PC-9 (cell line): Measurements from ENCODE around the gene AP3S1. TPM values are rescaled to one million over a fixed set of nuclear protein-coding genes. Genes with fewer than 3 reads are reported as not detected.

Source experiments
- BruUV-seq: library from RNA; stranded (reverse); fragments of 400-500 nt; replicated peaks from 2 replicates; lab custom pipeline; 2021; lab: Mats Ljungman, UMichigan
- CTCF ChIA-PET: fragments of 300-600 bp; sonication (Branson Sonifier 250); formaldehyde crosslinking; loops from one replicate; lab custom pipeline; 2022; ENCODE audit warnings: antibody characterized with exemption; lab: Charles Lee
- POLR2A ChIA-PET: fragments of 300-600 bp; sonication (Branson Sonifier 250); formaldehyde crosslinking; loops from one replicate; lab custom pipeline; 2022; ENCODE audit warnings: antibody characterized with exemption; ENCODE audit not compliant: unreplicated experiment; lab: Charles Lee
- DNase-seq, 2 experiments: peaks; one replicate each; pipeline versions ENCODE4 v3.0.0 to v3.0.0-alpha.2; 2015 to 2022; ENCODE audit warnings: mixed read lengths in 1 of 2
- H2AFZ ChIP-seq: fragments of 200-600 bp; sonication (generic); 2 replicates; pipeline ENCODE4 v1.8.1; 2017; ENCODE audit warnings: antibody characterized with exemption
- H3F3A ChIP-seq: fragments of 200-600 bp; sonication (generic); 2 replicates; pipeline ENCODE4 v1.8.1; 2017; ENCODE audit warnings: antibody characterized with exemption, mild to moderate bottlenecking, low read depth; ENCODE audit not compliant: insufficient read depth
- H3K27ac ChIP-seq: fragments of 200-600 bp; sonication (generic); 2 replicates; pipeline ENCODE4 v1.6.1; 2016; ENCODE audit warnings: mixed run types
- H3K27me3 ChIP-seq: fragments of 200-600 bp; sonication (generic); 2 replicates; pipeline ENCODE4 v1.6.1; 2016; ENCODE audit warnings: low read depth, mixed run types; ENCODE audit not compliant: insufficient read depth
- H3K36me3 ChIP-seq: fragments of 200-600 bp; sonication (generic); 2 replicates; pipeline ENCODE4 v1.6.1; 2016; ENCODE audit warnings: low read depth, mixed run types
- H3K4me1 ChIP-seq: fragments of 200-600 bp; sonication (generic); replicated peaks from 2 replicates; pipeline ENCODE4 v1.6.1; 2016; ENCODE audit warnings: mixed run types; ENCODE audit not compliant: insufficient read depth
- H3K4me2 ChIP-seq: fragments of 200-600 bp; sonication (generic); 2 replicates; pipeline ENCODE4 v1.6.1; 2017; ENCODE audit warnings: mixed run types
- H3K4me3 ChIP-seq: fragments of 200-600 bp; sonication (generic); 2 replicates; pipeline ENCODE4 v1.6.1; 2016; ENCODE audit warnings: mixed run types
- H3K79me2 ChIP-seq: fragments of 200-600 bp; sonication (generic); 2 replicates; pipeline ENCODE4 v1.6.1; 2017; ENCODE audit warnings: low read depth, mixed run types
- H3K9me2 ChIP-seq: fragments of 200-600 bp; sonication (generic); 2 replicates; pipeline ENCODE4 v1.8.1; 2017; ENCODE audit warnings: mild to moderate bottlenecking; ENCODE audit not compliant: insufficient read depth
- H3K9me3 ChIP-seq: fragments of 200-600 bp; sonication (generic); 2 replicates; pipeline ENCODE4 v1.8.1; 2016; ENCODE audit warnings: low read depth; ENCODE audit not compliant: insufficient read depth
- H4K20me1 ChIP-seq: fragments of 200-600 bp; sonication (generic); 2 replicates; pipeline ENCODE4 v1.8.1; 2017; ENCODE audit not compliant: insufficient read depth
- CTCF ChIP-seq: fragments of 200-600 bp; sonication (generic); conservative IDR thresholded peaks from 2 replicates; pipeline ENCODE4 v1.6.1; 2017; ENCODE audit warnings: mixed run types, antibody characterized with exemption, mild to moderate bottlenecking, moderate library complexity
- EZH2 ChIP-seq: fragments of 200-600 bp; sonication (generic); IDR thresholded peaks from 2 replicates; pipeline ENCODE4 v1.8.0; 2017; ENCODE audit warnings: antibody characterized with exemption, low read depth
- intact Hi-C: fragments of 100-400 bp; cut with micrococcal nuclease; formaldehyde crosslinking; loops from one replicate; pipeline ENCODE4 v1.10.0; 2022; ENCODE audit not compliant: unreplicated experiment
- total RNA-seq: library from RNA; stranded (reverse); gene quantifications from 2 replicates; pipeline ENCODE4 v1.2.3, GENCODE V29; 2021

AP3S1 gene
- total RNA-seq, 1 experiment from 2014 or later = 49.1 TPM

- no peak overlapping the region for H2AFZ ChIP-seq
- BruUV-seq = no TSS peak
- H3K27me3 ChIP-seq = no peaks in the 10 kb centered on the region
- peaks cover 10% of the 10 kb centered on the region for H3K4me1 ChIP-seq
- no peaks in the 10 kb centered on the region for H4K20me1 ChIP-seq
- TF ChIP-seq CTCF (no peak), EZH2 (no peak)
- no peak for DNase-seq
- H3K4me2 ChIP-seq = no peak overlapping the region
- intact Hi-C loops = no loop called here
- H3K79me2 ChIP-seq = no peaks in the 10 kb centered on the region
- no peaks in the 10 kb centered on the region for H3F3A ChIP-seq
- H3K9me3 ChIP-seq = no peaks in the 10 kb centered on the region
- POLR2A ChIA-PET = no interaction called here
- CTCF ChIA-PET = no interaction called here
- H3K4me3 ChIP-seq = no peak overlapping the region
- H3K36me3 ChIP-seq = no peaks in the 10 kb centered on the region
- no peak overlapping the region for H3K27ac ChIP-seq
- H3K9me2 ChIP-seq = no peaks in the 10 kb centered on the region; the same call in 1 of the 2 replicates
These were observed 31.8 kb upstream of the AP3S1 start for GRCh38 chr5:115809946-115810345.

DNA sequence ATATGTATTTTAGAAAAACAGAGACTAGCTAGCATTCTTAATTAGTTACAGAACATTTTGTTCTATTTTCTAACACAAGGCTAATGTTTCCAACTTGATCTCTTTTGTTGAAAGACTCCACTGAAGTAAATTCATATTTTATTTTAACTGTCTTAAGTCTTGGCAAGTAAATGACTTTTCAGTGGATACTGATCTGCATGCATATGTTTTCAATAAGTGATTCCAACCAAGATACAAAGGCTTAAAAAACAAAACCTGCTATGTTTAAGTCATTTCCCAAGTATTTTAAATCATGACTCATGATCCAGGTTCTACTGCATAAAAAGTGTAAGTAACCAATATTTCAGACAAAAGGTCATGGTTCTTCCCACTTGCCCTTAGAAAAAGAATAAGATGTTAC is 31.0 kb upstream of the AP3S1 start:
- no peak for DNase-seq
- no peaks in the 10 kb centered on the region for H3K9me3 ChIP-seq
- no peak overlapping the region for H3K27ac ChIP-seq
- peaks cover 10% of the 10 kb centered on the region for H3K4me1 ChIP-seq
- ChIA-PET POLR2A (interaction anchor here (0.6 kb wide), 1 partner anchor 266 kb away, joined by 3 read pairs; the partner anchor contains the start of gene FEM1C), CTCF (no interaction called here)
- H4K20me1 ChIP-seq = no peaks in the 10 kb centered on the region
- intact Hi-C loops = no loop called here
- H3K27me3 ChIP-seq = no peaks in the 10 kb centered on the region
- no peaks in the 10 kb centered on the region for H3K36me3 ChIP-seq
- no peaks in the 10 kb centered on the region; the same call in 1 of the 2 replicates for H3K9me2 ChIP-seq
- no peaks in the 10 kb centered on the region for H3K79me2 ChIP-seq
- no peak overlapping the region for H3K4me2 ChIP-seq
- H2AFZ ChIP-seq = no peak overlapping the region
- no TSS peak for BruUV-seq
- H3K4me3 ChIP-seq = no peak overlapping the region
- H3F3A ChIP-seq = no peaks in the 10 kb centered on the region
- TF ChIP-seq EZH2 (no peak), CTCF (no peak)

- CTCF ChIA-PET = no interaction called here
- Histone ChIP-seq H3K27ac (no peak overlapping the region), H3K27me3 (no peaks in the 10 kb centered on the region), H3K36me3 (no peaks in the 10 kb centered on the region), H3K4me3 (no peak overlapping the region), H3K9me3 (no peaks in the 10 kb centered on the region), H3K79me2 (no peaks in the 10 kb centered on the region), H2AFZ (no peak overlapping the region), H3K4me1 (peaks cover 10% of the 10 kb centered on the region), H3K4me2 (no peak overlapping the region), H4K20me1 (no peaks in the 10 kb centered on the region), H3K9me2 (no peaks in the 10 kb centered on the region; the same call in 1 of the 2 replicates), H3F3A (no peaks in the 10 kb centered on the region)
- no peak for DNase-seq
- intact Hi-C loops = no loop called here
- no TSS peak for BruUV-seq
- POLR2A ChIA-PET = no interaction called here
- TF ChIP-seq CTCF (no peak), EZH2 (no peak)
These were observed 30.3 kb upstream of the AP3S1 start for GRCh38 chr5:115811406-115811805.
